Measurements from ENCODE around the gene RPTOR.

RPTOR gene

GRCh38 chr17:80604009-80604669 lies 59.5 kb downstream of the RPTOR start:
- Histone ChIP-seq H3K36me3 (ENCODE audit: control insufficient read depth, insufficient read depth, low read length) (no peaks in the 10 kb centered on the region), H3K27me3 (ENCODE audit: control insufficient read depth, insufficient read depth, low read length) (no peaks in the 10 kb centered on the region), H3K9me3 (ENCODE audit: control insufficient read depth, low read length) (no peaks in the 10 kb centered on the region), H3K4me1 (ENCODE audit: control insufficient read depth, insufficient read depth, low read length) (peaks cover 49% of the 10 kb centered on the region), H3K9ac (ENCODE audit: low read length) (no peak overlapping the region), H3K4me3 (ENCODE audit: low read length) (no peak overlapping the region)

GRCh38 chr17:80604670-80605010 lies 60.0 kb downstream of the RPTOR start:
- Histone ChIP-seq H3K9me3 (ENCODE audit: control insufficient read depth, low read length) (no peaks in the 10 kb centered on the region), H3K36me3 (ENCODE audit: control insufficient read depth, insufficient read depth, low read length) (no peaks in the 10 kb centered on the region)

DNA sequence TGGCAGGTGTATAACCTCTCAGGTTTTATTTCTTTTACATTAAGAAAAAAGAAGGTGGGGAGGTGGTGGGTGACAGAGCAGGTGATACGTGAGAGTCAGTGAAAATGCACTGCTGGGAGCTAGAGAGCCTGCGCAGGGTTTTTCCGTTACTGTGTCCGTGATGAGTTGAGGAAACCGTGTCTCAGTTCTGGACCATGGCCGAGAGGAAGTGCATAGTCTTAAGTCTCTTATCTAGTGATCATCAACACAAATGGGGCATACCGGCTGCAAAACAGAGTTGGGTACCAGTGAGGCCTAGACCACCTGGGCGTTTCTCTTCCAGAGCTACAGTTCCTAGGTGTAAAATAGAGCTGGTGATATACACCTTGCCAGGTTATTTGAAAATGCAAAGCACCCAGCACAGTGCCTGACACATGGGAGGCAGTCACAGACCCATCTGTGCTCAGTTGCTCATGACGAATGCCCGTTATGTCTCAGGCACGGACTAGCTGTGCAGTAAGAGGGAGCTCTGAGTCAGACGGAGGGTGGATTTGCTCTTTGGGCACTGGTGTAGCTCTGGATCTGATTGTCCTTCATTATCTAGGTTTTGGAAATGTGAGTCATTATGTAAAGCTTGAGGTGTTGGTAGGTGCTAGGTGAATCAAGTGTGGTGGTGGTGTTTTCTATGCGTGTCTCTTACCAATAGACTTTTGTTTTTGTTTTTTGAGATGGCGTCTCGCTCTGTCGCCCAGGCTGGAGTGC lies 60.9 kb downstream of the RPTOR start:
- Histone ChIP-seq H3K9me3 (ENCODE audit: control insufficient read depth, low read length) (no peaks in the 10 kb centered on the region), H3K9ac (ENCODE audit: low read length) (no peak overlapping the region)

More at GRCh38 chr17:80604670-80605010, 60.0 kb downstream of the RPTOR start:
- H3K9ac ChIP-seq (ENCODE audit: low read length) = no peak overlapping the region
- no peaks in the 10 kb centered on the region for H3K27me3 ChIP-seq (ENCODE audit: control insufficient read depth, insufficient read depth, low read length)
- H3K4me3 ChIP-seq (ENCODE audit: low read length) = no peak overlapping the region
- peaks cover 44% of the 10 kb centered on the region for H3K4me1 ChIP-seq (ENCODE audit: control insufficient read depth, insufficient read depth, low read length)

DNA sequence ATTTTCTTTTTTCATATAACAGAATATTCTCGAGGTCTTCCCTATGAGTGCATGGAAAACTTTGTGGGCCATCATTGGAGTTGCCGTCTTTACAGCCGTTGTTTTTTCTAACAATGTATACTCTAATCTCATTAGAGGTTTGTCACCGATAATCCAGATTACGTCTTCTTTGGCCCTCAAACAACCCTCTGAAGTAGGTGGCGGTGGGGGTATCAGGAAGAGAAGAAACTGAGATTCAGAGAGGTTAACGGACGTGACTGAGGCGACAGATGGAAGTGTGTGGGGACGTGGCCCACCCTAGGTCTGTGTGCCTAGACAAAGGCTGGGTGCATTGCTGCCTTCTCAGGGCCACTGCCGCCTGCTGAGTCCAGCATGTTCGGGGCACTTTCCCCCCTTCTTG lies 63.7 kb downstream of the RPTOR start:
- Histone ChIP-seq H3K36me3 (ENCODE audit: control insufficient read depth, insufficient read depth, low read length) (no peaks in the 10 kb centered on the region), H3K27me3 (ENCODE audit: control insufficient read depth, insufficient read depth, low read length) (no peaks in the 10 kb centered on the region), H3K9me3 (ENCODE audit: control insufficient read depth, low read length) (no peaks in the 10 kb centered on the region)

More for the DNA sequence above, 60.9 kb downstream of the RPTOR start:
- no peaks in the 10 kb centered on the region for H3K36me3 ChIP-seq (ENCODE audit: control insufficient read depth, insufficient read depth, low read length)
- no peak overlapping the region for H3K4me3 ChIP-seq (ENCODE audit: low read length)
- peaks cover 36% of the 10 kb centered on the region for H3K4me1 ChIP-seq (ENCODE audit: control insufficient read depth, insufficient read depth, low read length)
- no peaks in the 10 kb centered on the region for H3K27me3 ChIP-seq (ENCODE audit: control insufficient read depth, insufficient read depth, low read length)

DNA sequence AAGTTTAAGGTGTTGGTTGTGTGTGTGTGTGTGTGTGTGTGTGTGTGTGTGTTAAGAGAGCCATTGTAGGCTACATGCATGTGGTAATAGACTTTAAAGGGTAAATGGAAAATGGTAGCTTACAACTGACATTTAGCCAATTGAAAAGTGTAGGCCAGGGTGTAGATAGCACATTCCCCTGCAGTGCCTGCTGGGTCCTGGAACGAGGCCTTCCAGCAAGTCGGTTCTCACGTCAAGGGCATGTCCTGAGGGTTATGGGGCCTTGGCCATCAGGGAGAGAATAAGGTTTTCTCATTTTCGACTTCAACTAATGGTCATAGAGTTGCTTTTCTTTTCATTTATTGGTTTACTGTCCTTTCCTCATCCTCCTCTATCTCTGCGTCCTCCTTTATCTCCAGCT lies 65.1 kb downstream of the RPTOR start:
- H3K4me1 ChIP-seq (ENCODE audit: control insufficient read depth, insufficient read depth, low read length) = peaks cover 19% of the 10 kb centered on the region

More for the DNA sequence above, 63.7 kb downstream of the RPTOR start:
- H3K9ac ChIP-seq (ENCODE audit: low read length) = no peak overlapping the region
- peaks cover 27% of the 10 kb centered on the region for H3K4me1 ChIP-seq (ENCODE audit: control insufficient read depth, insufficient read depth, low read length)
- H3K4me3 ChIP-seq (ENCODE audit: low read length) = no peak overlapping the region

GRCh38 chr17:80611816-80612215 lies 67.2 kb downstream of the RPTOR start:
- Histone ChIP-seq H3K4me3 (ENCODE audit: low read length) (no peak overlapping the region), H3K9ac (ENCODE audit: low read length) (no peak overlapping the region), H3K36me3 (ENCODE audit: control insufficient read depth, insufficient read depth, low read length) (no peaks in the 10 kb centered on the region), H3K27me3 (ENCODE audit: control insufficient read depth, insufficient read depth, low read length) (no peaks in the 10 kb centered on the region), H3K9me3 (ENCODE audit: control insufficient read depth, low read length) (no peaks in the 10 kb centered on the region), H3K4me1 (ENCODE audit: control insufficient read depth, insufficient read depth, low read length) (no peaks in the 10 kb centered on the region)

More for the DNA sequence above, 65.1 kb downstream of the RPTOR start:
- Histone ChIP-seq H3K4me3 (ENCODE audit: low read length) (no peak overlapping the region), H3K9me3 (ENCODE audit: control insufficient read depth, low read length) (no peaks in the 10 kb centered on the region), H3K27me3 (ENCODE audit: control insufficient read depth, insufficient read depth, low read length) (no peaks in the 10 kb centered on the region), H3K9ac (ENCODE audit: low read length) (no peak overlapping the region), H3K36me3 (ENCODE audit: control insufficient read depth, insufficient read depth, low read length) (no peaks in the 10 kb centered on the region)

- Histone ChIP-seq H3K36me3 (ENCODE audit: control insufficient read depth, insufficient read depth, low read length) (no peaks in the 10 kb centered on the region), H3K9me3 (ENCODE audit: control insufficient read depth, low read length) (no peaks in the 10 kb centered on the region), H3K4me3 (ENCODE audit: low read length) (no peak overlapping the region), H3K9ac (ENCODE audit: low read length) (no peak overlapping the region), H3K4me1 (ENCODE audit: control insufficient read depth, insufficient read depth, low read length) (no peaks in the 10 kb centered on the region), H3K27me3 (ENCODE audit: control insufficient read depth, insufficient read depth, low read length) (no peaks in the 10 kb centered on the region)
Measured at GRCh38 chr17:80612997-80613731, 68.5 kb downstream of the RPTOR start.

GRCh38 chr17:80613732-80614071 lies 69.1 kb downstream of the RPTOR start:
- Histone ChIP-seq H3K4me3 (ENCODE audit: low read length) (no peak overlapping the region), H3K27me3 (ENCODE audit: control insufficient read depth, insufficient read depth, low read length) (no peaks in the 10 kb centered on the region)

DNA sequence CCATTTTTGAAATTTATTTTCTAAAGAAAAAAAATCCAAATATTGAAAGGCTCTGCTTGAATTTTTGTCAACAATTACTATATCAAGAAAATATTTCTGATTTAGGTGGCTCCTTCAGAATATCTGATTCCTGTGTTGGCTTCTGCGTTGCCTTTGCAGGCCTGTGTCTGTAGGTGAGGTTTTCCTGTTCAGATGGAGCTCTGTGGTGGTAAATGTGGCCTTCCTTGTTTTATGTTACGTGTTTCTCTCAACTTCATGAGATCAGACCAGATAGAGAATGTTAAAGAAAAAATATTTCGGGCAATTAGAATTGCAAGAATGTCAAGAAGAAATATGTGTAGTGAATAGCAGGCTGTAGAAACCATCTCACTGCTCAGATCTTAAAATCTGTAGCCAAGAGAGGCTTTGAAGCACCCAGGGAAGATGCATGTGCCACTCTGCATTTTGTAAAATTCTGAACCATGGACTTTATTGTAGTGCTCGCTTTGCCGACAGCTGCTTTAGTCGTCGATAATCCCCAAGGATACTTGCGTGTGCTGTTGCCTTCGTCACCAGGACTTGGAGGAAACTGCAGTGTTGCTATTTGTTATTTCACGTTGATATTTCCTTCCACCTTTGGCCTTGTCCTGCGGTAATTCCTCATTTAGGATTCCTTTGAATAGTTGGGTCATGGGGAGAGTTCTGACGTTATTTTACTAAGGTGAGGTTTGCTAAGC lies 69.9 kb downstream of the RPTOR start:
- no peaks in the 10 kb centered on the region for H3K27me3 ChIP-seq (ENCODE audit: control insufficient read depth, insufficient read depth, low read length)
- no peaks in the 10 kb centered on the region for H3K4me1 ChIP-seq (ENCODE audit: control insufficient read depth, insufficient read depth, low read length)
- no peaks in the 10 kb centered on the region for H3K9me3 ChIP-seq (ENCODE audit: control insufficient read depth, low read length)
- H3K9ac ChIP-seq (ENCODE audit: low read length) = no peak overlapping the region
- H3K36me3 ChIP-seq (ENCODE audit: control insufficient read depth, insufficient read depth, low read length) = no peaks in the 10 kb centered on the region
- H3K4me3 ChIP-seq (ENCODE audit: low read length) = no peak overlapping the region

More at GRCh38 chr17:80613732-80614071, 69.1 kb downstream of the RPTOR start:
- no peak overlapping the region for H3K9ac ChIP-seq (ENCODE audit: low read length)
- H3K4me1 ChIP-seq (ENCODE audit: control insufficient read depth, insufficient read depth, low read length) = no peaks in the 10 kb centered on the region
- no peaks in the 10 kb centered on the region for H3K36me3 ChIP-seq (ENCODE audit: control insufficient read depth, insufficient read depth, low read length)
- H3K9me3 ChIP-seq (ENCODE audit: control insufficient read depth, low read length) = no peaks in the 10 kb centered on the region

GRCh38 chr17:80615376-80615775 lies 70.7 kb downstream of the RPTOR start:
- no peaks in the 10 kb centered on the region for H3K27me3 ChIP-seq (ENCODE audit: control insufficient read depth, insufficient read depth, low read length)
- no peaks in the 10 kb centered on the region for H3K4me1 ChIP-seq (ENCODE audit: control insufficient read depth, insufficient read depth, low read length)
- H3K9ac ChIP-seq (ENCODE audit: low read length) = no peak overlapping the region
- no peak overlapping the region for H3K4me3 ChIP-seq (ENCODE audit: low read length)
- H3K36me3 ChIP-seq (ENCODE audit: control insufficient read depth, insufficient read depth, low read length) = no peaks in the 10 kb centered on the region
- H3K9me3 ChIP-seq (ENCODE audit: control insufficient read depth, low read length) = no peaks in the 10 kb centered on the region

DNA sequence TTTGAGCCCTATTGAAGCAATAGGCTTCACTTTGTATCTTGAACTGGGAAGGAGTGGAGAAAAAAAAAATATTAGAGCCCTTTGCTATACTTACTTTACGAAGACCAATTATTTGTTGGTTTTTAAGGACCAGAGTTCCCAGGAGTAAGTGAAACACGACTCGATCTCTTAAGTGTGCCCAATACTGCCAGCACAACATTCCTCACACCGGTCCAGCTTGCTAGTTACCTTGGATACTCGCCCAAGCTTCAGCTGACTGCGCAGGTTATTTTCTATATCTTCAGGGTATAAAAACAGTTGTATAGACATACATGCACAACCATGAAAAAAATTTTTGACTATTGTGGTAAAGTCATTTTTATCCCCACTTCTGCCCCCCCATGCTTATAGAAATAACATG lies 72.1 kb downstream of the RPTOR start:
- no peak overlapping the region for H3K9ac ChIP-seq (ENCODE audit: low read length)

DNA sequence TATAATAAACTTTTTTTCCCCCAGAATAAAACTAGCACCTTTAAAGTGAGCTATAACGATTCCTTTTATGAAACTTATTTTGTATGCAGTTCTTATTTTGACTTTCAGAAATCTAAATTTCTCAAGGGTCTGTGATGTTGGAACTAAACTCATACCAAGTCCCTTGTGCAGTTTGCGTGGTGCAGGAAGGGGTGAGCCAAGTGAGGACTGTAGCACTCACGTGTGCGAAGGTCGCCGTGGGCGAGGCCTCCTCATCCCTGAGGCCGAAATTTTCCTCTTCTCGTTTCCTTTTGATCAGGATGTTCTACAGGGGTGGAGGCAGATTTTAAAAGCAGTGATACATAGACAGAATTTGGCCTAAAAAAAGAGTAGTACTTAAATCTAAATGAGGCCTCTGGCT lies 73.7 kb downstream of the RPTOR start:
- Histone ChIP-seq H3K9me3 (ENCODE audit: control insufficient read depth, low read length) (no peaks in the 10 kb centered on the region), H3K9ac (ENCODE audit: low read length) (no peak overlapping the region), H3K4me1 (ENCODE audit: control insufficient read depth, insufficient read depth, low read length) (no peaks in the 10 kb centered on the region), H3K36me3 (ENCODE audit: control insufficient read depth, insufficient read depth, low read length) (no peaks in the 10 kb centered on the region), H3K4me3 (ENCODE audit: low read length) (no peak overlapping the region), H3K27me3 (ENCODE audit: control insufficient read depth, insufficient read depth, low read length) (no peaks in the 10 kb centered on the region)

More for the DNA sequence above, 72.1 kb downstream of the RPTOR start:
- no peaks in the 10 kb centered on the region for H3K4me1 ChIP-seq (ENCODE audit: control insufficient read depth, insufficient read depth, low read length)
- no peaks in the 10 kb centered on the region for H3K9me3 ChIP-seq (ENCODE audit: control insufficient read depth, low read length)
- H3K4me3 ChIP-seq (ENCODE audit: low read length) = no peak overlapping the region
- H3K36me3 ChIP-seq (ENCODE audit: control insufficient read depth, insufficient read depth, low read length) = no peaks in the 10 kb centered on the region
- H3K27me3 ChIP-seq (ENCODE audit: control insufficient read depth, insufficient read depth, low read length) = no peaks in the 10 kb centered on the region
